ENCODE data around the gene NHSL2. TPM values are rescaled to one million over a fixed set of nuclear protein-coding genes. Genes with fewer than 3 reads are reported as not detected.
A peak's percentile ranks its signal among the peaks of the same experiment; 100 is the strongest.
"Not testable (repeated sequence)": the region's sequence is repeated elsewhere in the genome, so short reads cannot be mapped to it uniquely, and the experiment has no call there.

NHSL2 gene
- total RNA-seq, 2 experiments from 2014 or later, result 0.21 to 0.50 TPM

DNA sequence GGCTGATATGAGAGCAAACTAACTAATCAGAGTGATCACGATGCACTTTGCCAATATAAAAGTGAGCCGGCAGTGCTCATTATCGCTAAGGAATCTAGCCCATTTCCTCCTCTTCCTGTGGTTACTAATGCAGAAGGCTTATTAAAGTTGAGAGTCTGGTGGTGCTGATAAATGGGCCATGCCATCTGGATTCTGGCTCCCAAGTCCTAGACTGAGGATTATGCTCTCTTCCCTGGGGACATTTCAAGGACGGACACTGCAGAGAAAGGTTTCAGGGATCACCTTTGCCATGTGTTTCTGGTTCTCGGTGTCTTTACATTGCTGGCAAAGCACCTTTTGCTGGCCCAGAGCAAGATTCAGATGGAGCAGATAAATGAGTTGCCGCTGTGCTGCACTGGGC is 135.8 kb downstream of the NHSL2 start:
- CTCF ChIA-PET, result interaction anchor here (0.9 to 2.0 kb wide), 2 partner anchors 19 to 24 kb away, joined by 4 to 5 read pairs; no protein-coding TSS in a partner anchor
- intact Hi-C loops (cut with DNase I, micrococcal nuclease), result no loop called here

DNA sequence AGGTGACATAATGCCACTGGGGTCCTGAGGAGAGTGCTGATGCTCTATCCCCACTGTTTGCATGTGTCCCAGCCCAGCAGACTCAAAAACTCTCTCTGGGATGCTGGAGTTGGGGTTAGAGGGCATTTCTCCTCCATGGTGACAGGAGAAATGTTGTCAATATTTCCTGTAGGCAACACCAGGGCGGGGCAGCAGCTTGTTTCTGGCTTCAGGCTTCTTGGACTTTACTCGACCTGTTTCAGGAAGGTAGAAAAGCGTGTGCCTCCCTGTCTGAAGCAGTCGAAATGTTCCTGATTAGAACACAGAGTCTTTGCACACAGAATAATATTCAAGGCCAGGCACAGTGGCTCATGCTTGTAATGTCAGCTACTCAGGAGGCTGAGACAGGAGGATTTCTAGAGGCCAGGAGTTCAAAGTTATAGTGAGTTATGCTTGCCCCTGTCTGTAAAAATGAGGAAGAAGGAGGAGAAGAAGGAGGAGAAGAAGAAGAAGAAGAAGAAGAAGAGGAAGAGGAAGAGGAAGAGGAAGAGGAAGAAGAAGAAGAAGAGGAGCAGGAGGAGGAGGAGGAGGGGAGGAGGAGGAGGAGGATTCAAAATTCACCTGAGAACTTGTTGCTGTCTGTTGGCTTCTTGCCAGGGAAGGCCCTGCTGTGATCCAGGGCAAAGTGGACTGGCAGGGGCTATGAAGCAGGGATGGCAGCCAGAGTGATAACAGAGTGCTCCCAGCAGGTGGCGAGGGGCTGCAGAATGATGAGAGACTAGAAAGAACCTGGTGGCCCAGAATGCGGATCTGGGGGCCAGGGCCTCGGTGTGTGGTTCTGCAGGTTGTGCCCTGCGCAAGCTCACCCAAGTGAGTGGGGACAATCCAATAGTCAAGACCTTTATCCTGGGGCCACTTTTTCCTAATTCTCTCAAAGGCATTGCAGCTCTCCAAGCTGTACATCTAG is 138.1 kb downstream of the NHSL2 start:
- Mint-ChIP-seq H3K27me3 (no peaks in the 10 kb centered on the region), H3K9me3 (ENCODE audit: low read depth) (no peaks in the 10 kb centered on the region), H3K27ac (no peak overlapping the region), H3K4me1 (peaks cover 15% of the 10 kb centered on the region), H3K36me3 (ENCODE audit: low read depth) (no peaks in the 10 kb centered on the region), H3K4me3 (no peak overlapping the region)
- intact Hi-C loops (cut with DNase I, micrococcal nuclease), result loop anchor here in 1 of 2 experiments (1.0 kb wide), 1 partner anchor 78 kb away; no protein-coding TSS in a partner anchor
- ATAC-seq, result no peak
- peak; percentile 15 for DNase-seq
- ChIA-PET CTCF (no interaction called here), POLR2A (no interaction called here)

More for the DNA sequence above, 135.8 kb downstream of the NHSL2 start:
- Mint-ChIP-seq H3K9me3 (ENCODE audit: low read depth) (no peaks in the 10 kb centered on the region), H3K36me3 (ENCODE audit: low read depth) (no peaks in the 10 kb centered on the region), H3K27ac (no peak overlapping the region), H3K4me1 (peaks cover 18% of the 10 kb centered on the region), H3K27me3 (no peaks in the 10 kb centered on the region), H3K4me3 (no peak overlapping the region)
- no peak for ATAC-seq
- POLR2A ChIA-PET, result no interaction called here
- no peak for DNase-seq

DNA sequence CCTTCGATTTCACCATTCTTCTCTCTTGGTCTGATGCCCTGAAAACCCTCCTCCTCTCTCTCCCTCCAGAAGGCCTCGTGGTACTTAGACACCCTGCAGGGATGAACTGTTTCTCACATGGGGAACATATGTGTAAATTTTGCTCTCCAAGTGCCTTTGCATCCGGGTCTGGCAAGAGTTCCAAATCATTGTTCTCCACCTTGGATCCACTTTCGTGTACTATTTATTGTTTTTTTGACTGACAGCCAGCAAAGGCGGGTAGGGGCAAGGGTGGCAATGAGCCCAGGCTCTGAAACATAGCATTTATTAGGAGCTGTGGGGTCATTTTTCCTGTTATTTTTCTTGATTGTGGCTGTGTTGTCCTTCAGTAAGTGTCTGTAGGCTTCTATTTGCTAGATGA is 139.4 kb downstream of the NHSL2 start:
- Mint-ChIP-seq H3K4me1 (peaks cover 12% of the 10 kb centered on the region), H3K27ac (no peak overlapping the region), H3K36me3 (ENCODE audit: low read depth) (no peaks in the 10 kb centered on the region), H3K9me3 (ENCODE audit: low read depth) (no peaks in the 10 kb centered on the region), H3K4me3 (no peak overlapping the region), H3K27me3 (no peaks in the 10 kb centered on the region)
- no peak for ATAC-seq
- ChIA-PET CTCF (no interaction called here), POLR2A (no interaction called here)
- intact Hi-C loops (cut with DNase I, micrococcal nuclease), result no loop called here
- DNase-seq, result no peak

DNA sequence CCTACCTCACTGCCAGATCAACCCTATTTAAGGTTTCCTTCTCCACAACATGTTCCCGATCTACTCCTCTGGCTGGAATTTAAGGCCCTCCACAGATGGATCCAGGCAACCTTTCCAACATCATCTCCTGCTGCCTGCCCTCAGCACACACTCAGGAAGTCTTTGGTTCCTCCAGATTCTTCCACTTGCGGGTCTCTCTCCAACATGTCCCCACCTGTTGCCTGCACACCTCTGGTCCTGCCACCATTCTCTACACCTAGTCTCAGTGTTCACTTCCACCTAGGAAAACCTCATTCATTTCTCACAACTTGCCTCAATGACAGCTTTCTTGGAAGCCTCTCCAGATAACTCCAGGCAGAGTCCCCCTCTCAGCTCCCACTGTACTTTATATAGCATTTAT is 140.9 kb downstream of the NHSL2 start:
- ATAC-seq (no peak), DNase-seq (no peak)
- Mint-ChIP-seq H3K4me1 (peaks cover 2% of the 10 kb centered on the region), H3K27me3 (no peaks in the 10 kb centered on the region), H3K36me3 (ENCODE audit: low read depth) (no peaks in the 10 kb centered on the region), H3K9me3 (ENCODE audit: low read depth) (no peaks in the 10 kb centered on the region), H3K4me3 (no peak overlapping the region), H3K27ac (no peak overlapping the region)
- intact Hi-C loops (cut with DNase I, micrococcal nuclease), result no loop called here
- CTCF ChIA-PET, result no interaction called here
- POLR2A ChIA-PET, result no interaction called here

DNA sequence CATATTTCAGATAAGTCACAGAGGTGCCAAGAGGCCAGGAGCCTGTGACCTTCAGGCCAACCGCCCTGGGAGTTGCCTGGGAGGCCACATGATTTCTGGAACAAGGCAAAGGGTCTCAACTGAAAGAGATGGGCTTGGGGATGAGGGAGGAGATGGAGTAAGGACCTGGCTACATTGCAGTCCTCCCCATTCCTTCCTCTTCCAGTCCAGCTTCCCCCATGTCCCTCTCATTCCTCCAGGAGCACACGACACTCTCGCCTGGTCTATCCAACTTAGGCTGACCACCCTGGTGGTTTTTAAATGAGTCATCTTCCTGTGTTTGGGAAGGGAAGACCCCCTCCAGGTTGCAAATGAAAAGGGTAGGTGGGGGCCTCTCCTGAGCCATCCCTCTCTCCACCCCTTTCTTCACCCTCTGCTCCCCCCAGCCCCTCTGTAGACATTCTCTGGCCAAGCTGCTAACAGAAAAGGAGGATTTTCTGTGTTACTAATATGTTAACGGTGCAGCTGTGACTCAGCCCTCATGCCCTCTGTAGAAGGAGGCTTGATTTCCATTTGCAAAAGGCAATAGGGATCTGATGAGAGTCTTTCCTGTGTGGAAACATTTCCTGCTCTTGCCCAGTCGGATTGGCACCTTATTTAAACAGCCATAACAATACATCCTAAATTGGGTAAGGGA is 141.9 kb downstream of the NHSL2 start:
- intact Hi-C loops (cut with DNase I, micrococcal nuclease), result no loop called here
- DNase-seq (no peak), ATAC-seq (no peak)
- ChIA-PET POLR2A (no interaction called here), CTCF (no interaction called here)
- no peak overlapping the region for H3K27ac Mint-ChIP-seq
- H3K36me3 Mint-ChIP-seq (ENCODE audit: low read depth), result no peaks in the 10 kb centered on the region
- H3K4me3 Mint-ChIP-seq, result no peak overlapping the region
- H3K27me3 Mint-ChIP-seq, result no peaks in the 10 kb centered on the region
- H3K9me3 Mint-ChIP-seq (ENCODE audit: low read depth), result no peaks in the 10 kb centered on the region
- no peaks in the 10 kb centered on the region for H3K4me1 Mint-ChIP-seq

DNA sequence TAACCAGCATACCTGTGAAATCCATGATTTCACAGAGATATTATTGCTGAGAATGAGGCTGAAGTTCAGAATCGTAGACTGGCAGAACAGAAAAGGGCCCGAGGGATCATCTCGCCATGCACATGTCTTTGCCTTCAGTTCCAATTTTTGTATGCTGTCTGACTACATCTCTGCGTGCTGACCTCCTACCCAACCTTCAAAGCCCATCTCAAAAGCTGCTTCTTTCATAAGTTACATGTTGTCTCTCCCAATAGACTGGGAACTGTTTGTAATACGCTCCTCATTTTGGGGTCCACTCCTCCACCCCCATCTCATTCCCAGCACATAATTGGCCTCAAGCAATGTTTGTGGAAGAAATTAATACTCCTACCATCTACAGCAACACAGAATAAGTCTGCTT is 142.9 kb downstream of the NHSL2 start:
- intact Hi-C loops (cut with DNase I, micrococcal nuclease), result no loop called here
- Mint-ChIP-seq H3K4me1 (no peaks in the 10 kb centered on the region), H3K27ac (no peak overlapping the region), H3K4me3 (no peak overlapping the region), H3K9me3 (ENCODE audit: low read depth) (no peaks in the 10 kb centered on the region), H3K27me3 (no peaks in the 10 kb centered on the region), H3K36me3 (ENCODE audit: low read depth) (no peaks in the 10 kb centered on the region)
- DNase-seq (no peak), ATAC-seq (no peak)
- ChIA-PET POLR2A (no interaction called here), CTCF (no interaction called here)

DNA sequence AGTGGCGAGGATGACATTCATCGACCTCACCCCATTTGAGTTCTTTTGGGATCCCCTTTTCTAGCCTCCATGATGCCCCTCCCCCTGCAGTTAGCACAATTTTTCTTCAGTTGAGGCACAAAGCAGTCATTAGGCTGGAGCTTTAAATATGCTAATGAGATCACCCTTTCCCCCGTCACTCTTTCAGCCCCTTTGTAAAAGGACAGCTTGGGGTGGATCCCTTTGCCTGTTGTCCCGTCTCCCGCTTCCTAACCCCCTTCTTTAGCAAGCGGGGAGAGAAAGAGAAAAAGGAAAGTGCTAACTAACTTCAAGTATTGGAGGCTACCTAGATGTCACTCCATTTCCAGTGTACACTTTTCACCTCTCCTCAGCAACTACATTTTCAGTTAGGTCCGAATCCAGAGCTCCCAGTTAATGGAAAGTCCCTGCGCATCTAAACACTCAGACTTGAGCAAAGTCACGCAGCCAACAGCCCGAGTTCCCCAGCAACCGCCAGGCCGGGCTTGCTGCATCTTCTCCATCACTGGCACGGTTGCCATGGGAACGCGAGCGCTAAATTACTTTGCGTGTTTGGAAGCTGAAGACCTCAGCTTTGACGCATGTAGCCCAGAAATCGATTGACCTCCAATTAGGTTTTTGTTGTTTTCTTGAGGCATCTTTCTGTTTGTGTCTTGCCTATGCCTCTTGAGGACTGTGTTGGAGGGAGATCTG is 144.3 kb downstream of the NHSL2 start:
- Mint-ChIP-seq H3K4me1 (no peaks in the 10 kb centered on the region), H3K27ac (no peak overlapping the region), H3K36me3 (ENCODE audit: low read depth) (no peaks in the 10 kb centered on the region), H3K9me3 (ENCODE audit: low read depth) (no peaks in the 10 kb centered on the region), H3K27me3 (no peaks in the 10 kb centered on the region), H3K4me3 (no peak overlapping the region)
- intact Hi-C loops (cut with DNase I, micrococcal nuclease), result no loop called here
- POLR2A ChIA-PET, result no interaction called here
- ATAC-seq (no peak), DNase-seq (no peak)
- CTCF ChIA-PET, result interaction anchor here (0.6 kb wide), 1 partner anchor 539 kb away, joined by 3 read pairs; no protein-coding TSS in a partner anchor

DNA sequence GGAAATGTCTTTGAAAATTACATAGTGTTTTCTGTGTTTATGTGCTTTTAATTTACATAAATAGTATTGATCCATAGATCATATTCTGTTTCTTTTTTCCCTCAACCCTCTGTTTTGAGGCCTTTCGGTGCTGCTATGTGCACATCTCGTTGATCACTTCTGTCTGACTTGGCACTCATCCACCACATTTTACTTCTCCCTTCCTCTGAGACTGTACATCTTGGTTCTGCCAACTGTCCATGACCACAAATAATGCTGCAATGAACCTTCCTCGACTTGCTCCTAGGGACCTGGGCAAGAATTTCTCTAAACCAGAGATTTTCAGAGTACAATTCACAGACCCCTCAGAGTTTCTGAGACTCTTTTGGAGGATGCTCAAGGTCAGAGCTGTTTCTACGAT is 146.7 kb downstream of the NHSL2 start:
- no peak for DNase-seq
- H3K4me3 Mint-ChIP-seq, result no peak overlapping the region
- intact Hi-C loops (cut with DNase I, micrococcal nuclease), result no loop called here
- no peak overlapping the region for H3K27ac Mint-ChIP-seq
- H3K9me3 Mint-ChIP-seq (ENCODE audit: low read depth), result no peaks in the 10 kb centered on the region
- CTCF ChIA-PET, result interaction anchor here (1.0 kb wide), 1 partner anchor 147 kb away, joined by 3 read pairs; the partner anchor contains the start of gene NHSL2
- no peaks in the 10 kb centered on the region for H3K4me1 Mint-ChIP-seq
- POLR2A ChIA-PET, result no interaction called here
- ATAC-seq, result no peak
- no peaks in the 10 kb centered on the region for H3K36me3 Mint-ChIP-seq (ENCODE audit: low read depth)
- no peaks in the 10 kb centered on the region for H3K27me3 Mint-ChIP-seq

DNA sequence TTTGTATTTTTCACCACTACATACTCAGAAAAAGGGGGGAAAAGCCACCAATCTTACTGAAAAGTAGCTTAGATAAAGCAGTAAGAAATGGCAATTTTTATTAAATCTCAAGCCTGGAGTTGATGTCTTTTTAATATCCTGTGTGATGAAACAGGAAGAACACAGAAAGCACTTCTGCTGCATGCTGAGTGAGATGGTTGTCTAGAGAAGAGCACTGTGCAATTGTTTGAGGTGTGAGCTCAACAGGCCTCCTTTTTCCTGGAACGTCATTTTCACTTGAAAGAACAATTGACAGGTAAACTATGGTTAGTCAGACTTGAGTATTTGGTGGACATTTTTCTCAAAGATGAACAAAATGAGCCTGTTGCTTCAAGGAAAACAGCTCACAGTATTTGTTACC is 147.2 kb downstream of the NHSL2 start:
- H3K27me3 Mint-ChIP-seq, result no peaks in the 10 kb centered on the region
- DNase-seq (no peak), ATAC-seq (no peak)
- H3K4me3 Mint-ChIP-seq, result no peak overlapping the region
- CTCF ChIA-PET, result interaction anchor here (1.0 to 1.3 kb wide), 2 partner anchors 9 to 147 kb away, joined by 3 read pairs; partner anchors contain the start of gene NHSL2
- intact Hi-C loops (cut with DNase I, micrococcal nuclease), result no loop called here
- no peaks in the 10 kb centered on the region for H3K4me1 Mint-ChIP-seq
- H3K36me3 Mint-ChIP-seq (ENCODE audit: low read depth), result no peaks in the 10 kb centered on the region
- H3K9me3 Mint-ChIP-seq (ENCODE audit: low read depth), result no peaks in the 10 kb centered on the region
- POLR2A ChIA-PET, result no interaction called here
- H3K27ac Mint-ChIP-seq, result no peak overlapping the region

DNA sequence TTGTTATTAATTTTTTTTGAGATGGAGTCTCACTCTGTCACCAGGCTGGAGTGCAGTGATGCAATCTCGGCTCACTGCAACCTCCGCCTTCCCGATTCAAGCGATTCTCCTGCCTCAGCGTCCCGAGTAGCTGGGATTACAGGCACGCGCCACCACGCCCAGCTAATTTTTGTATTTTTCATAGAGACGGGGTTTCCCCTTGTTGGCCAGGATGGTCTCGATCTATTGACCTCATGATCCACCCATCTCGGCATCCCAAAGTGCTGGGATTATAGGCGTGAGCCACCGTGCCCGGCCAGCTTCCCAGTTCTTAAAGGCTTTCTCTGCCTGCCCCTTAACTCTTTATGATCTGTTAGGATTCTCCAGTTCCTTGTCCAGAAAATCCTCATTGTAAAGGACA is 147.7 kb downstream of the NHSL2 start:
- H3K4me3 Mint-ChIP-seq; H3K4me1 Mint-ChIP-seq; POLR2A ChIA-PET; intact Hi-C loops (cut with DNase I, micrococcal nuclease); DNase-seq; H3K9me3 Mint-ChIP-seq (ENCODE audit: low read depth); H3K27me3 Mint-ChIP-seq; H3K27ac Mint-ChIP-seq; ATAC-seq; H3K36me3 Mint-ChIP-seq (ENCODE audit: low read depth): not testable (repeated sequence)
- CTCF ChIA-PET, result interaction anchor here (1.0 to 1.3 kb wide), 2 partner anchors 9 to 148 kb away, joined by 3 read pairs; partner anchors contain the start of gene NHSL2

DNA sequence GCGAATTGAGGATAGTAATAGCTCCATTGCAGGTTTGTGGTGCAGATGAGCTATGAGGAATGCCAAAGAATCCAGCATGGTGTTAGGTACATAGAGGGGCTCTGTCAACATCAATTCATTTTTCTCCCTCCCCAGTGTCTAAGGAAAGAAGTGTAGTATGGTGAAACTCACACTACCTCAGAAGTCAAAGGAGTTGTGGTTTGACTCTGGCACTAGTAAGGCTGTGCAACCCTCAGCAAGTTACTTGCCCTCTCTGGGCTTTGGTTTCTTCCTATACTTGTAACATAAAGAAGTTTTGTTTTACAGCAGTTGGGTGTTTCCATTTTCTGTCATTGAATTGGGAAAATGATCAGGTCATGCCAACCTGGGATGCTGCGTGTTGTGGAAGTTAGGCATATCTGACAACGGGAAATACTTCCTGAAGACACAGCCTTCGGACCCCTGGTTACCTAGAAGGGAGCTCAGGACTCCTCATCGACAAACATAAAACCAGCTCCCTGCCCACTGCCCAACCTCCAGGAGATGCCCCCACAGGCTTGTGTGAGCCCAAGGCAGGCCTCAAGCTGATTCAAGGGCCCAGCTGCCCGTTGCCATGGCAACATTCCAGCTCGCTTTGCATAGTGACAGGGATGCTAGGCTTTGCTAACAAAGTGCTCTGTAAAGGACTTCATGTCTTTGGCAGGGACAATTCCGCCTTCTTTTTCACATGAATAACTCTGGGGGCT is 149.7 kb downstream of the NHSL2 start:
- H3K36me3 Mint-ChIP-seq (ENCODE audit: low read depth), result no peaks in the 10 kb centered on the region
- ATAC-seq (no peak), DNase-seq (no peak)
- no peak overlapping the region for H3K4me3 Mint-ChIP-seq
- no peaks in the 10 kb centered on the region for H3K4me1 Mint-ChIP-seq
- intact Hi-C loops (cut with DNase I, micrococcal nuclease), result no loop called here
- ChIA-PET CTCF (interaction anchor here (0.5 to 1.6 kb wide), 2 partner anchors 42 to 56 kb away, joined by 3 to 5 read pairs; no protein-coding TSS in a partner anchor), POLR2A (no interaction called here)
- H3K27me3 Mint-ChIP-seq, result peaks cover 3% of the 10 kb centered on the region
- no peaks in the 10 kb centered on the region for H3K9me3 Mint-ChIP-seq (ENCODE audit: low read depth)
- H3K27ac Mint-ChIP-seq, result no peak overlapping the region
